ENCODE results near the gene SP5. TPM values are rescaled to one million over a fixed set of nuclear protein-coding genes. Genes with fewer than 3 reads are reported as not detected.
"Not testable (repeated sequence)": the region's sequence is repeated elsewhere in the genome, so short reads cannot be mapped to it uniquely, and the experiment has no call there.

Gene SP5
- total RNA-seq, 1 experiment from 2014 or later = not detected

DNA sequence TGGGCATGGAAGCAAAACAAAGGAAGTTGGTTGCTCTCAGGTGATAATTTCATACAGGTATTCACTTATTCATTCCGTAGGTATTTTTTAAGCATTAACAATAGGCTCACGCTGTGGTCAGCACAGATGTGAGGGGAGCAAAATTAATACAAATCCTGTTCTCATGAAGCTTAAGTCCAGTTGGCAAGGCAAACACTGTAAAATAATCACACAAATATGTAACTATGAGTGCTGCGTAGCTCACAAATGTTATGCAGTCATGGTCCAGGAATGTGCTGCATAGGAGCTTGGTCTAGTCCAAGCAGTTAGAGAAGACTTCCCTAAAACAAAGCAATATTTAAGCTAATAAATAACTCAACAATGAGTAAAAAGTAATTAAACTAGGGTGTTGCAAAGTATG is 23.9 kb downstream of the SP5 start:
- peak; percentile 91 for DNase-seq (ENCODE audit: low read depth)

GRCh38 chr2:170739507-170740046 is 24.4 kb downstream of the SP5 start:
- DNase-seq (ENCODE audit: low read depth) = no peak

DNA sequence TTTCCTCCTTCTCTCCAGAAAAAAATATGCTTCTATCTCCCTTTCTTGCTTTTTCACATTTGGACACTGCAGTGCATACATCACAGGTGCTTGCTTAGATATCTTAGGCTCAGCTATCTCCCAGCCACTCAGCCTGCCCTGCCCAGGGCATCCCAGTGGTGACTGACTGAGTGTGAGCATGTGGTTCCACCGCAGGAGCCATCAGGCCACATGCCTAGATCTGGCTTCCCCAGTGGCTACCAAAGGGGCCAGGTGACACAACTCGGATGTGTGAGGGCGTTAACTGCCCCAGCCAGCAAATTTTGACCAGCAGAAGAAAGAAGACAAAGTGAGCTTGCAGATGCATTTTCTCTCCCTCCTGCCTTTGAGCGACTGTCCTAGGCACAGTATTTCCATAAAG is 25.5 kb downstream of the SP5 start:
- no peak for DNase-seq (ENCODE audit: low read depth)

DNA sequence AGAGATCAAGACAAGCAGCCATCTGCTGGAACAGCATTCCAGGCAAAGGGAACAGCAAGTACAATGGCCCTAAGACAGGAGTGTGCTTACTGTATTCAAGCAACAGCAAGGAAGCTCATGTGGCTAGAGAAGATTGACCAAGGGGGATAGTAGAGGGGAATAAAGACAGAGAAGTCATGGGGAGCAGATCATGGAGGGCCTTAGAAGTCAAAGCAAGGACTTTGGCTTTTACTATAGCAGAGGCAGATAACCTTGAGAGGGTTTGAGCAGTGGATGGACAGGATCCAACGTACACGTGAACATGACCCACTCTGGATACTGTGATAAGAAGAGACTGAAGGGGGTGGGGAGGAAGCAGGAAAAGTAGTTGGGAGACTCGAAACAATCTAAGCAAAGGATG is 26.9 kb downstream of the SP5 start:
- DNase-seq (ENCODE audit: low read depth) = no peak

DNA sequence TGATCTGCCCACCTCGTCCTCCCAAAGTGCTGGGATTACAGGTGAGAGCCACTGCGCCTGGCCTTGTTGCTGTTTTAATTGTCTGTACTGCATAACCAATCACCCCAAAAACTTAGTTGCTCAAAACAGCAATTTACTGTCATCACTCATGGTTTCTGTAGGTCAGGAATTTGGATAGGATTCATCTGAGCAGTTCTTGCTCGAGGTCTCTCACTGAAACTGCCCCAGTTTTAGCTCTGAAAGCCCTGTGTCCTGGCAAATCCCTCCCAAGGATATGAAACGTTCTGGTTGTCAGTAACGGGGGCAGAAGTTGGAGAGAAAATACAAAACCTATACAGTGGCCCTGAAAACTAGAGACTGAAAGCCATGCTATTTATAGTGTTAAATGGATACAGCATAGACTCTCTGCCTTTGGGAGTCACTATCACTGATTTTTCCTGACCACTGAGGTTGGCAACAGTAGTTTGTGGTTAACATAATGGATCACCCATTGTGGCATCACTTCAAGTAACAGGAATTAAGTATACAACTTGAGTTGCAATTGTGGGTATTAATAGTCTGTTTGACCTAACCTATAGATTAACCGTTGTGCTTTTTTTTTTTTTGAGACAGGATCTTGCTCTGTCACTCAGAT is 27.9 kb downstream of the SP5 start:
- DNase-seq (ENCODE audit: low read depth) = peak; percentile 11

GRCh38 chr2:170743530-170744239 is 28.5 kb downstream of the SP5 start:
- DNase-seq (ENCODE audit: low read depth) = no peak

- no peak for DNase-seq (ENCODE audit: low read depth)
Observed at GRCh38 chr2:170744248-170745002, 29.3 kb downstream of the SP5 start.

DNA sequence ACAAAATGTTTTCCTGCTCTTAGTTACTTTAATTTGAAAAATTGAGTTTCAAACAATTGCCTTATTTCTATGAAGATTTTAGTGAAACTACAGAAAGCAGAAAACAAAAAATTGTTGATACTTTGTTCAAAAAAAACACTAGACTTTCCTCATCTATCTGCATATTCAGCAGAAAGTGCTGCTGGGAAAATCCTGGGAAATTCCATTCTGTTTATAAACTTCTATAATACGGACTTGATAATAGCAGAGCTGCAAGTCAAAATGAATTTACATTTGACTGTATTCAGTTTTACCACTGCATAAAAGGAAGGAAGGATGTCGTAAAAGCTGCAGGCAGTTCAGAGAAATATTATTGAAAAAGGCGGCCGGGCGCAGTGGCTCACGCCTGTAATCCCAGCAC is 30.2 kb downstream of the SP5 start:
- no peak for DNase-seq (ENCODE audit: low read depth)

DNA sequence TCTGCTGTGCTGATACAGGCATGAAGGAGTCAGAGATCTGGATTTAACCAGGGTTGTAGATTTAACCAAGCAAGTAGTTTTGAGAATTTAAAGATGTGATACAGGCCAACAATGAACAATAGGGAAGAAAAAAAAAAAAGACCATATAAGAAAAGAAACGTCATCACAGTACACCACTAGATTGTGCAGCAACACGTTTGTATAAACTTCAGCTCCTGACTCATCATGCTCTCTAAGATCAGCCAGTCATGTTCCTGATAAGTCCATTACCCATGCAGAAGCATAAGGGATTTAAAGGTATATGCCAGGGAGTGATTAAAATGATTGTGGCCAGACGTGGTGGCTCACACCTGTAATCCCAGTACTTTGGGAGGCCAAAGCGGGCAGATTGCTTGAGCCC is 32.8 kb downstream of the SP5 start:
- peak; percentile 56 for DNase-seq (ENCODE audit: low read depth)

DNA sequence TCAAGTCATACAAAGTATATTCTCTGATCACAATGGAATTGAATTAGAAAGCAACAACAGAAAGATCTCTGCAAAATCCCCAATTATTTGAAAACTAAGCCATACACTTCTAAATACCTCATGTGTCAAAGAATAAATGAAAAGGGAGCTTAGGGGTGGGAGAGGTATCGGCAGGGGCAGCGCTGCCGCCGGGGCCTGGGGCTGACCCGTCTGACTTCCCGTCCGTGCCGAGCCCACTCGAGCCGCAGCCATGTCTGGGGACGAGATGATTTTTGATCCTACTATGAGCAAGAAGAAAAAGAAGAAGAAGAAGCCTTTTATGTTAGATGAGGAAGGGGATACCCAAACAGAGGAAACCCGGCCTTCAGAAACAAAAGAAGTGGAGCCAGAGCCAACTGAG is 36.4 kb downstream of the SP5 start:
- not testable (repeated sequence) for DNase-seq (ENCODE audit: low read depth)

DNA sequence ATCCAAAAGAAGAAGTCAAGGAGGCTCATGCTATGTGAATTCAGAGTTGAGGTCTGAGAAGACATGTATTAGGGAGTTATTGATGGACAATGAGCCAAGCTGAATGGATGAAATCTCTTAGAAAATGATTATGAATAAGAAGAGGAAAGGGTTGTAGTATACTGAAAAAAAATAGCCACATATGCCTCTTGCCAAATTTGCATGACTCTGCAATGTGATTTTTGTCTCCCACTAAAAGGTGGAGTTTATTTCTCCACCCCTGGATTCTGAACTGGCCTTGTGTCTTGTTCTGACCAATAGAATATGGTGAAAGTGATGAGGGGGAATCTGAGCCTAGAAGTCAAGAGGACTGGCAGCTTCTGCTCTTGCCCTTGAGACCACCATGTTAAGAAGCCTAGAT is 46.4 kb downstream of the SP5 start:
- DNase-seq (ENCODE audit: low read depth) = no peak

DNA sequence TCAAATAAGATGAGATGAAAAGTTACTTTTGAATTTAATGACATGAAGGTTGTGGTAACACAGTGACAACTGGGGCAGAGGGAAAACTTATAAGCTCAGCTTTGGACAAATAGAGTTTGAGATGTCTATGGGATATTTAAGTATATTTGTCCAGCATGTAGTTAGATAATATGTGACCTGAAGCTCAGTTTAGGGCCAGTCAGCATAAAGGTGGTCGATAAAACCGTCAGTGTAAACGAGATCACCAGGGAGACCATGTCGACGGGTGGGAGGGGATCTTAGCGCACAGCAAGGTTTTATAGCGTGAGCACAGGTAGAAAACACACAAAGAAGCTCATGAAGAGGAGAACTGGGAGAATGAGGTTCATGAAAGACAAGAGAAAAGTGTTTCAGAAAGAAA is 47.6 kb downstream of the SP5 start:
- no peak for DNase-seq (ENCODE audit: low read depth)

GRCh38 chr2:170763232-170763631 is 48.1 kb downstream of the SP5 start:
- no peak for DNase-seq (ENCODE audit: low read depth)

DNA sequence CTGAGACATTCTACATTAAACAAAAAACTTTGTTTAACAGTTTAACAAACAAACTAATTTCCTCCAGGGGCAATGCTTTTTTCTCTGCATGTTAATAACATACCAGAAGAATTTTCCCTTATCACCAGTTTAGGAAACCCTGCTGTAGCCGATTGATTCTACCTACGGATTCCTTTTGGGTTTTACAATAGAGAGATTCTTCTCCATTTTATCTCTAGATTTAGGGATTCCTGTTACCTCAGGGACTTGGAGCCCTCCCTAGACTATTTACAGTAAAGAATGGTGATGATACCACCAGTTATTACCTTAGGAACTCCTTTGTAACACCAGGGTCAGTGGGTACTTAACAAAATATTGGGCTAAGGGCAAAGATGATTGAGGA is 49.7 kb downstream of the SP5 start:
- DNase-seq (ENCODE audit: low read depth) = no peak

GRCh38 chr2:170766693-170767092 is 51.6 kb downstream of the SP5 start:
- no peak for DNase-seq (ENCODE audit: low read depth)

Other genes with a start within 250 kb of the SP5 start
- not detected in 2 replicates for gene ERICH2, start 55.0 kb downstream of the SP5 start, total RNA-seq (2014; rRNA removed)
- gene GAD1, start 101.5 kb downstream of the SP5 start, total RNA-seq (2014; rRNA removed) = 0.19 and 0.29 TPM in 2 replicates
- 54.5 and 55.9 TPM in 2 replicates for gene GORASP2, start 213.9 kb downstream of the SP5 start, total RNA-seq (2014; rRNA removed)